Right atrium auricular region (tissue), 2 donors: Measurements from ENCODE around the gene DICER1. TPM values are rescaled to one million over a fixed set of nuclear protein-coding genes. Genes with fewer than 3 reads are reported as not detected.

Experiments
- DNase-seq: peaks from one replicate; pipeline ENCODE4 v3.0.0-alpha.2; 2019; ENCODE audit warnings: low spot score
- H3K27ac ChIP-seq, 2 donors: fragments of 200-600 bp; sonication (generic); 1 replicate in 1 of 2; 2 replicates in 1 of 2; pipeline ENCODE4 v1.5.1; 2016 to 2019
- H3K27me3 ChIP-seq, 2 donors: fragments of 200-600 bp; sonication (generic); one replicate each; pipeline versions ENCODE4 v1.5.1 to v1.6.0; 2017 to 2019
- H3K36me3 ChIP-seq: fragments of 200-600 bp; sonication (generic); one replicate; pipeline ENCODE4 v1.5.1; 2016
- H3K4me1 ChIP-seq, 2 donors: fragments of 200-600 bp; sonication (generic); one replicate each; pipeline versions ENCODE4 v1.5.1 to v1.6.0; 2017 to 2019
- H3K4me3 ChIP-seq, 2 donors: fragments of 200-600 bp; sonication (generic); 1 replicate in 1 of 2; 2 replicates in 1 of 2; pipeline ENCODE4 v1.5.1; 2017 to 2019; ENCODE audit warnings: mild to moderate bottlenecking in 1 of 2, moderate library complexity in 1 of 2
- H3K9me3 ChIP-seq, 2 donors: fragments of 200-600 bp; sonication (generic); one replicate each; pipeline ENCODE4 v1.5.1; 2019
- total RNA-seq, 2 donors: library from RNA; depleted of rRNA; stranded (reverse); fragments of >200 nt; gene quantifications; one replicate each; pipeline ENCODE4 v1.1.0, GENCODE V29; 2016
- TF ChIP-seq, protein P1 (sequence below), 2 donors: fragments of 200-600 bp; sonication (generic); IDR thresholded peaks; one replicate each; pipeline ENCODE4 v1.5.1; 2019; ENCODE audit warnings: antibody characterized with exemption in 2 of 2

Gene DICER1
- total RNA-seq, 2 donors from 2014 or later: 15.9 to 23.0 TPM

DNA sequence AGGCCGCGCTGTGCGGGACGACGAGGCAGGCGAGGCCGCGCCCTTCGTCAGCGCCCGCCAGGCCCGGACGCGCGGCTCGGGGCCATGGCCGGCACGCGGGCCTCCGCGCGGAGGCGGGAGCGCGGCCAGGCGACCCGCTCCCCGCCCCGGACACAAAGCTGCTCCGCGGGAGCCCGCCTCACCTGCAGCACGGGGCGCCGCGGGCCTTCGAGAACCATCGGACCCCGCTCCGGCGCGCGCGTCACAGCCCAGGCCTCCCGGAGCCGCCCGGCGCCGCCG lies 342 bp downstream of the DICER1 start:
- peaks cover 0 to 40% of the 10 kb centered on the region in 2 donors for H3K4me1 ChIP-seq
- TF ChIP-seq, protein P1, sequence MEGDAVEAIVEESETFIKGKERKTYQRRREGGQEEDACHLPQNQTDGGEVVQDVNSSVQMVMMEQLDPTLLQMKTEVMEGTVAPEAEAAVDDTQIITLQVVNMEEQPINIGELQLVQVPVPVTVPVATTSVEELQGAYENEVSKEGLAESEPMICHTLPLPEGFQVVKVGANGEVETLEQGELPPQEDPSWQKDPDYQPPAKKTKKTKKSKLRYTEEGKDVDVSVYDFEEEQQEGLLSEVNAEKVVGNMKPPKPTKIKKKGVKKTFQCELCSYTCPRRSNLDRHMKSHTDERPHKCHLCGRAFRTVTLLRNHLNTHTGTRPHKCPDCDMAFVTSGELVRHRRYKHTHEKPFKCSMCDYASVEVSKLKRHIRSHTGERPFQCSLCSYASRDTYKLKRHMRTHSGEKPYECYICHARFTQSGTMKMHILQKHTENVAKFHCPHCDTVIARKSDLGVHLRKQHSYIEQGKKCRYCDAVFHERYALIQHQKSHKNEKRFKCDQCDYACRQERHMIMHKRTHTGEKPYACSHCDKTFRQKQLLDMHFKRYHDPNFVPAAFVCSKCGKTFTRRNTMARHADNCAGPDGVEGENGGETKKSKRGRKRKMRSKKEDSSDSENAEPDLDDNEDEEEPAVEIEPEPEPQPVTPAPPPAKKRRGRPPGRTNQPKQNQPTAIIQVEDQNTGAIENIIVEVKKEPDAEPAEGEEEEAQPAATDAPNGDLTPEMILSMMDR (IDR thresholded peaks at IDR 0.05): no peak

DNA sequence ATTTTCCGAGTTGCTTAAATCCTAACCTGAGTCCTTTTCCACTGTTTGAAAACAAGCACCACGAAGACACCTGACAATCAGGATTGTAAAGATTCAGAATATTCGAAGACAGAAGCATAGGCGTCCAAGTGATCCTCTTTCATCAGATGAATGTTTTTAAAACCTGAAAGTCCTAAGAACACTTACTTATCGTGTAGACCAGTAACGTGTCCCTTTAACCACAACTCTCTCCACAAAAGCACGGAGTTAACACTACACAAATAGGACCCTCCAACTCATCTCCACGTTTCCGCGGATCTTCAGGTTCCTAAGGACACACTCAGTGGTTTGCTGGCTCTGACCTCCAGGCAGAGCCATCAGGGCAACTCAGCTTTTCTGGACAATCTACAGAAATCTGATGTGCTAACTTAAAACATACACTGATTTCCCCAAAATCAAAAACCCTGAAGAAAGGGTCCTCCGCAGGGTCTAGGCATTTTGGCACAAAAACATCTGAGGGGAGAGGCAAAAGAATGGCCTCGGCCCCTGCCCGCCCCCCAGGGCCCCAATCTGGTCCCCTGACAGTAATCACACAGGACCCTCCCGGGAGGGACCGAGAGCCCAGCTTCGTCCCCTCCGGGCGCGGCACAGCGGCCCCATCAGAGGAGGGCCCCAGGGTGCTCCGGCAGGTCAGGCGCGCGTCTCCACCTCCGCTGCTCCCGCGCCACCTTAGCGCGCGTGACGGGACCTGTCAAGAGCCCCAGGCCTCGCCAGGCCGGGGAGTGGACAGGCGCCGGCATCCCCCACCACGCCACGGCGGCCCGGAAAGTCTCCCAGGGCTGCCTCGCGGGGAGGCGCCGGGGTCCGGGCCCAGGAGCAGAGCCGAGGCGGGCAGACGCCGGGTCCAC lies 925 bp downstream of the DICER1 start:
- H3K4me3 ChIP-seq: peak overlapping the region; percentile 69 to 93
- no peaks in the 10 kb centered on the region for H3K36me3 ChIP-seq
- TF ChIP-seq, protein P1 (IDR thresholded peaks at IDR 0.05): no peak
- H3K27ac ChIP-seq: peak overlapping the region; percentile 90 to 91
- no peak for DNase-seq
- peaks cover 0 to 46% of the 10 kb centered on the region in 2 donors for H3K4me1 ChIP-seq
- no peaks in the 10 kb centered on the region for H3K27me3 ChIP-seq
- no peaks in the 10 kb centered on the region for H3K9me3 ChIP-seq

More for the DNA sequence above, 342 bp downstream of the DICER1 start:
- H3K27ac ChIP-seq: peak overlapping the region; percentile 90 to 91
- no peaks in the 10 kb centered on the region for H3K9me3 ChIP-seq
- no peaks in the 10 kb centered on the region for H3K27me3 ChIP-seq
- H3K36me3 ChIP-seq: no peaks in the 10 kb centered on the region
- no peak for DNase-seq
- H3K4me3 ChIP-seq: peak overlapping the region; percentile 69 to 93

DNA sequence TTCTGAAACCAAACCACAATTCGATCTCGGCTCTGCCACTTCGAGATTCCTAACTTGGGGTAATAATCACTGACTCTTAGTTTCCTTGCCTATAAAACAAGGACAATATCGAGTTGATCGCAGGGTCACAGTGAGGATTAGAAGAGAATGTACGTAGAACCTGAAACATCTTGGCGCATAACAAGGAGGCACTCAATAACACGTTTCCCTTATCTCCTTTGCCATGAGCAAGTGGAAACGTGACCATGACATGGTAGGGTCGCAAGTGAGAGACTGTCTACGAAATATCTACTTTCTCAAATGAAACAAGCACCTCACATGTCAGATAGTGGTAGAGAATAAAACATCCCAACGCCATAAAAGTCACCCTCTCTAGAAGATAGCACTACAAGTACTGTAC lies 2.3 kb downstream of the DICER1 start:
- Histone ChIP-seq H3K4me1 (peaks cover 0 to 46% of the 10 kb centered on the region in 2 donors), H3K36me3 (no peaks in the 10 kb centered on the region), H3K9me3 (no peaks in the 10 kb centered on the region), H3K27me3 (no peaks in the 10 kb centered on the region), H3K4me3 (peak overlapping the region in 1 of 2 donors; percentile 93), H3K27ac (no peak overlapping the region)
- DNase-seq: no peak
- TF ChIP-seq, protein P1 (IDR thresholded peaks at IDR 0.05): no peak

DNA sequence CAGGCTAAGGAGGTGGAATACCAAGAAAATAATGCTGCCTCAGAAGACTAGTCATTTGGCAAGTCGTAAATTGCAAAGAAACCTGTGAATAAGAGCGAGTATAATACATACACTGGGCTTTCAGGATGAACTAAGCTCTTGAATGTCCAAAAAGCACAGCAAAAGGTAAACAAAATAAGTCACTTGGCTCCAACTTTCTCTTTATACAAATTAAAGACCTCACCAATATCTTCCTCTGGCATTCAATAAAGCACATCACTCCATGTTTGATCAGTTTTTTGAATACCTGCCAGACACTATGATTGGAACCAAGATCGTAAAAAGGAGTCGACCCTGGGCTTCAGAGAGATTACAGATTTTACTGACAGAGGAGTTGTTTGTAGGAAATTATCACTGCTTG lies 3.5 kb downstream of the DICER1 start:
- Histone ChIP-seq H3K27me3 (no peaks in the 10 kb centered on the region), H3K27ac (no peak overlapping the region), H3K9me3 (no peaks in the 10 kb centered on the region), H3K4me3 (no peak overlapping the region), H3K4me1 (peaks cover 0 to 53% of the 10 kb centered on the region in 2 donors), H3K36me3 (no peaks in the 10 kb centered on the region)
- DNase-seq: no peak
- TF ChIP-seq, protein P1 (IDR thresholded peaks at IDR 0.05): no peak

DNA sequence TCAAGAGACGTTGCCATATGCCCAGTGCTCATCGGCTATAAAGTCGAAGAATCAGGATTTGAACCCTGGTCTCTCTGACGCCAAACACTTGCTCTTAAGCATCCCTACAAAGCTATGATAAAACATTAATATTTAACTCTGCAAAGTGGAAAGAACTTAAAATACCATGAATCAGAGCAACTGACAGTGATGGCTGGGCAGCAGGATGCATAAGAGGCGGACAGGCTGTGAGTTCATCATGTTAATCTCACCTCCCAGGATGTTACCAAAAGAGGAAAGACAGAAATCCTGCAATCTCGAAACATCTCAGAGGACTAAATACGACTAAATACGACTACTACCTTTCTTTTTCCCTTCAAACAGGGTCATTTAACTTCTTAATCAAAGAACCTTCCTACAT lies 5.8 kb downstream of the DICER1 start:
- DNase-seq: no peak
- Histone ChIP-seq H3K9me3 (no peaks in the 10 kb centered on the region), H3K4me1 (peaks cover 0 to 50% of the 10 kb centered on the region in 2 donors), H3K27me3 (no peaks in the 10 kb centered on the region), H3K27ac (no peak overlapping the region), H3K36me3 (no peaks in the 10 kb centered on the region), H3K4me3 (no peak overlapping the region)
- TF ChIP-seq, protein P1 (IDR thresholded peaks at IDR 0.05): no peak
